Liver (tissue), 3 donors: Measurements from ENCODE around the gene VWA5B1.

ENCODE experiments used
- CTCF ChIP-seq: fragments of 150-350 bp; IDR thresholded peaks from 2 replicates; pipeline ENCODE4 v1.5.1; 2017; ENCODE audit warnings: improper control_type of control experiment, low read depth, low read length; ENCODE audit not compliant: missing input control
- RAD21 ChIP-seq, 2 donors: IDR thresholded peaks; 2 replicates each; pipeline ENCODE4 v1.6.1; 2016; ENCODE audit warnings: antibody characterized with exemption in 2 of 2, mild to moderate bottlenecking in 2 of 2
- donor health status: healthy.
- donor health status: healthy.

DNA sequence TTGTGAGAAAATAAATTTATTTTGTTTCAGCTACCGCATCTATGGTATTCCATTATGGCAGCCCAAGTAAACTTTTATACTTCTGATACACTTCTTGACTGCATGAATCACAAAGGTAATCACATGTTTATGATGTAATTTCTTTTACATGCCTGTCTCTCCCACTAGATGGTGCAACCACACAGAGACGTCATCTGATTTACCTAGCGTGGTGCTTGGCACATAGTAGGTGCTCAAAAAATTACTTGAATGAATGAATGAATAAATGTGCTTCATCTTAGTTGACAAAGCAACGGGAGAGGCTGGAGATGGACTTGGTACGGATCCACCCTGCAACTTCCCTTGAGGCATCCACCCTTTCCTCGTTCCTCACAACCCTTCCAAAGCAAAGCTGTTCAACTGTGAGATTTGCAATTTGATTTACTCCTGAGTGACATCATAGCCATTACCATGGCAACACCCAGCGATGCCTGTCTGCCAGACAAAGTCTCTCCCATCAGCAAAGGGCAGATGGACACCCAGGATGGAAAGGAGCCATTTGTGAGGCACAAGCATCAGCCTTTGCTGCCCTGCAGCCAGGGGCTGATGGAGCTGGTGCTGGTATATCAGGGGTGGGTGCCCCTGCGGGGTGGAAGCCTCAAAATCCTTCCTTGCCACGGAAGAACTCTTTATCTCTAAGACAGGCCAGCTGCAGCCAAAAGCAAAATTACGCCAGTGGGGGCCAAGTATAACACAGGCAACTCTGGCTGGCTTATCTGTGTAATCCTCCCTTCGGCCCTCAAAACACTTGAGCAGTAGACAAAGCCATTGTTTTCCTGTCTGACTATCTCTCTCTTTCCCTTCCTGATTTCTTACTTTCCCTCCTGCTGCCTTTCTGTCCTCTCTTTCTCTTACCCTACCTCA is 18.9 kb upstream of the VWA5B1 start:
- no peak for TF ChIP-seq CTCF
- no peak for TF ChIP-seq RAD21 (IDR thresholded peaks at IDR 0.05)
